Gastrocnemius medialis (tissue), 4 donors: ENCODE data around the gene NKX2-8.

Experiments
- CTCF ChIP-seq, 5 experiments: fragments of 450-650 bp in 3 of 5; fragments of 200-600 bp in 2 of 5; sonication (generic) in 2 of 5; IDR thresholded peaks in 4 of 5; conservative IDR thresholded peaks in 1 of 5; 1 replicate in 4 of 5; 2 replicates in 1 of 5; pipeline ENCODE4 v1.5.1; 2016 to 2019; ENCODE audit warnings: antibody characterized with exemption in 5 of 5, mild to moderate bottlenecking in 3 of 5, moderate library complexity in 3 of 5
- POLR2A ChIP-seq, 2 donors: fragments of 450-650 bp; IDR thresholded peaks; one replicate each; pipeline ENCODE4 v1.6.1; 2017; ENCODE audit warnings: antibody characterized with exemption in 2 of 2, mild to moderate bottlenecking in 2 of 2, moderate library complexity in 2 of 2

- TF ChIP-seq POLR2A (IDR thresholded peaks at IDR 0.05) (no peak), CTCF (IDR thresholded peaks at IDR 0.05 in 4 of 5, conservative IDR thresholded peaks at IDR 0.05 in 1 of 5) (no peak)
Measured at GRCh38 chr14:36570065-36570464, 12.3 kb downstream of the NKX2-8 start.
